GM13977 (cell line): ENCODE data around the gene SLC25A30.
"Not testable (repeated sequence)": the region's sequence is repeated elsewhere in the genome, so short reads cannot be mapped to it uniquely, and the experiment has no call there.

ENCODE experiments used
- DNase-seq: peaks from one replicate; pipeline ENCODE4 v3.0.0; 2012; ENCODE audit warnings: low spot score
- CTCF ChIP-seq: IDR thresholded peaks from 2 replicates; pipeline ENCODE4 v1.5.1; 2012; ENCODE audit warnings: mild to moderate bottlenecking, control low read depth; ENCODE audit not compliant: insufficient read depth; ENCODE audit errors: extremely low read depth, missing control alignments
- in situ Hi-C: fragments of 300-500 bp; cut with MboI; formaldehyde crosslinking; loops from one replicate; pipeline ENCODE4 v1.12.0; 2022; ENCODE audit warnings: low sequenced_read_pairs, low pct_unique_long_range_greater_than_20kb, mixed read lengths, inconsistent platforms; ENCODE audit not compliant: unreplicated experiment

Gene SLC25A30

GRCh38 chr13:45385320-45385719 lies 32.9 kb downstream of the SLC25A30 start:
- no peak for DNase-seq
- no peak for TF ChIP-seq CTCF
- in situ Hi-C loops, result no loop called here

- in situ Hi-C loops, result no loop called here
- no peak for TF ChIP-seq CTCF
- DNase-seq, result no peak
Observed at GRCh38 chr13:45384474-45385174, 33.5 kb downstream of the SLC25A30 start.

- DNase-seq, in situ Hi-C loops: not testable (repeated sequence)
Observed at GRCh38 chr13:45382739-45383138, 35.4 kb downstream of the SLC25A30 start.

GRCh38 chr13:45381196-45381595 lies 37.0 kb downstream of the SLC25A30 start:
- no peak for DNase-seq
- in situ Hi-C loops, result no loop called here
- no peak for TF ChIP-seq CTCF

- DNase-seq, in situ Hi-C loops: not testable (repeated sequence)
Observed at GRCh38 chr13:45380708-45381107, 37.5 kb downstream of the SLC25A30 start.

GRCh38 chr13:45379516-45379915 lies 38.7 kb downstream of the SLC25A30 start:
- DNase-seq, in situ Hi-C loops: not testable (repeated sequence)

GRCh38 chr13:45378786-45379185 lies 39.4 kb downstream of the SLC25A30 start:
- in situ Hi-C loops, result not testable (repeated sequence)

GRCh38 chr13:45377314-45377713 lies 40.9 kb downstream of the SLC25A30 start:
- DNase-seq, in situ Hi-C loops: not testable (repeated sequence)

More at GRCh38 chr13:45378786-45379185, 39.4 kb downstream of the SLC25A30 start:
- DNase-seq, result not testable (repeated sequence)

GRCh38 chr13:45376651-45377050 lies 41.5 kb downstream of the SLC25A30 start:
- DNase-seq, in situ Hi-C loops: not testable (repeated sequence)

GRCh38 chr13:45374917-45375316 lies 43.3 kb downstream of the SLC25A30 start:
- no peak for TF ChIP-seq CTCF
- in situ Hi-C loops, result no loop called here

More at GRCh38 chr13:45374917-45375316, 43.3 kb downstream of the SLC25A30 start:
- no peak for DNase-seq
